HEK293 (cell line): ENCODE results near the gene SESN2.

Experiments
- CTCF ChIA-PET: fragments of 350-600 bp; formaldehyde crosslinking; extraction: SDS; loops from one replicate; lab custom pipeline; 2021; ENCODE audit warnings: antibody characterized with exemption; lab: Yijun Ruan, JAX
- POLR2A ChIA-PET: fragments of 300-600 bp; formaldehyde crosslinking; extraction: SDS; loops from one replicate; lab custom pipeline; 2020; ENCODE audit warnings: antibody characterized with exemption, inconsistent platforms; lab: Yijun Ruan, JAX
- H3K27ac ChIP-seq: fragments of 200-500 bp; sonication (Bioruptor generic); 2 replicates; pipeline ENCODE4 v1.5.1; 2014; ENCODE audit warnings: low read depth, low read length, control low read depth, inconsistent platforms; ENCODE audit errors: extremely low read depth
- H3K36me3 ChIP-seq, 2 experiments: fragments of 200-500 bp in 1 of 2; sonication (Bioruptor generic) in 1 of 2; 1 replicate in 1 of 2; 2 replicates in 1 of 2; pipeline ENCODE4 v1.5.1; 2014 to 2017; ENCODE audit warnings: inconsistent platforms in 2 of 2, low read length in 2 of 2; ENCODE audit not compliant: control insufficient read depth in 2 of 2, insufficient read depth in 1 of 2
- H3K4me1 ChIP-seq: fragments of 200-500 bp; sonication (Bioruptor generic); 2 replicates; pipeline ENCODE4 v1.5.1; 2014; ENCODE audit warnings: mild to moderate bottlenecking, low read length, inconsistent platforms; ENCODE audit not compliant: control insufficient read depth, insufficient read depth
- H3K4me3 ChIP-seq: 2 replicates; pipeline ENCODE4 v1.5.1; 2011; ENCODE audit warnings: low read depth, mild to moderate bottlenecking, control low read depth, low read length, moderate library complexity
- H3K9me3 ChIP-seq: fragments of 200-500 bp; sonication (Bioruptor generic); 2 replicates; pipeline ENCODE4 v1.5.1; 2014; ENCODE audit warnings: low read depth, low read length, inconsistent platforms; ENCODE audit not compliant: control insufficient read depth, insufficient read depth
- BCL11A ChIP-seq: fragments of 450-650 bp; formaldehyde crosslinking; IDR thresholded peaks from 2 replicates; pipeline ENCODE4 v1.5.1; 2016; ENCODE audit warnings: low read depth, missing biosample characterization, missing genetic modification characterization
- KLF1 ChIP-seq: fragments of 450-650 bp; formaldehyde crosslinking; IDR thresholded peaks from 2 replicates; pipeline ENCODE4 v1.5.1; 2016; ENCODE audit warnings: missing biosample characterization, missing genetic modification characterization
- SETDB1 ChIP-seq: IDR thresholded peaks from one replicate; pipeline ENCODE4 v1.6.1; 2017; ENCODE audit warnings: mild to moderate bottlenecking, low read length, moderate library complexity, mixed read lengths; ENCODE audit not compliant: insufficient read length
- SP3 ChIP-seq: fragments of 450-650 bp; formaldehyde crosslinking; IDR thresholded peaks from 2 replicates; pipeline ENCODE4 v1.5.1; 2016; ENCODE audit warnings: missing biosample characterization, missing genetic modification characterization
- YY1 ChIP-seq: fragments of 450-650 bp; formaldehyde crosslinking; IDR thresholded peaks from 2 replicates; pipeline ENCODE4 v1.5.1; 2018; ENCODE audit warnings: missing biosample characterization, missing genetic modification characterization
- ZBTB17 ChIP-seq: fragments of 450-650 bp; formaldehyde crosslinking; IDR thresholded peaks from 2 replicates; pipeline ENCODE4 v1.5.1; 2016; ENCODE audit warnings: missing biosample characterization, missing genetic modification characterization
- ZFP3 ChIP-seq: fragments of 450-650 bp; formaldehyde crosslinking; IDR thresholded peaks from 2 replicates; pipeline ENCODE4 v1.5.1; 2016; ENCODE audit warnings: low read depth, missing biosample characterization, missing genetic modification characterization
- ZIC2 ChIP-seq: fragments of 450-650 bp; formaldehyde crosslinking; IDR thresholded peaks from 2 replicates; pipeline ENCODE4 v1.5.1; 2016; ENCODE audit warnings: missing biosample characterization, missing genetic modification characterization
- ZNF121 ChIP-seq: fragments of 450-650 bp; formaldehyde crosslinking; IDR thresholded peaks from 2 replicates; pipeline ENCODE4 v1.5.1; 2016; ENCODE audit warnings: missing biosample characterization, missing genetic modification characterization
- ZNF132 ChIP-seq: fragments of 450-650 bp; formaldehyde crosslinking; IDR thresholded peaks from 2 replicates; pipeline ENCODE4 v1.5.1; 2017; ENCODE audit warnings: missing biosample characterization, missing genetic modification characterization, borderline replicate concordance
- ZNF175 ChIP-seq: fragments of 450-650 bp; formaldehyde crosslinking; IDR thresholded peaks from 2 replicates; pipeline ENCODE4 v1.5.1; 2016; ENCODE audit warnings: missing biosample characterization, missing genetic modification characterization
- ZNF274 ChIP-seq, 2 experiments: fragments of 200-500 bp in 1 of 2; fragments of 450-650 bp in 1 of 2; sonication (Bioruptor generic) in 1 of 2; formaldehyde crosslinking in 1 of 2; IDR thresholded peaks; 2 replicates each; pipeline versions ENCODE4 v1.5.1 to v1.6.1; 2014 to 2016; ENCODE audit warnings: borderline replicate concordance in 1 of 2, inconsistent platforms in 1 of 2, low read length in 1 of 2, missing biosample characterization in 1 of 2, missing genetic modification characterization in 1 of 2
- ZNF48 ChIP-seq: fragments of 450-650 bp; formaldehyde crosslinking; IDR thresholded peaks from 2 replicates; pipeline ENCODE4 v1.5.1; 2016; ENCODE audit warnings: missing biosample characterization, missing genetic modification characterization
- ZNF521 ChIP-seq: fragments of 450-650 bp; formaldehyde crosslinking; IDR thresholded peaks from 2 replicates; pipeline ENCODE4 v1.5.1; 2017; ENCODE audit warnings: missing biosample characterization, mild to moderate bottlenecking, missing genetic modification characterization
- ZNF555 ChIP-seq: fragments of 450-650 bp; formaldehyde crosslinking; conservative IDR thresholded peaks from 2 replicates; pipeline ENCODE4 v1.5.1; 2017; ENCODE audit warnings: missing biosample characterization, mild to moderate bottlenecking, missing genetic modification characterization, inconsistent platforms
- TF ChIP-seq, protein P1 (sequence below): fragments of 450-650 bp; formaldehyde crosslinking; IDR thresholded peaks from 2 replicates; pipeline ENCODE4 v1.5.1; 2016; ENCODE audit warnings: missing biosample characterization, missing genetic modification characterization
- TF ChIP-seq, protein P2 (sequence below): fragments of 450-650 bp; formaldehyde crosslinking; IDR thresholded peaks from 2 replicates; pipeline ENCODE4 v1.5.1; 2016; ENCODE audit warnings: missing biosample characterization, missing genetic modification characterization
- TF ChIP-seq, protein P3 (sequence below): fragments of 450-650 bp; formaldehyde crosslinking; IDR thresholded peaks from 2 replicates; pipeline ENCODE4 v1.5.1; 2016; ENCODE audit warnings: missing biosample characterization, missing genetic modification characterization, borderline replicate concordance

The SESN2 gene

DNA sequence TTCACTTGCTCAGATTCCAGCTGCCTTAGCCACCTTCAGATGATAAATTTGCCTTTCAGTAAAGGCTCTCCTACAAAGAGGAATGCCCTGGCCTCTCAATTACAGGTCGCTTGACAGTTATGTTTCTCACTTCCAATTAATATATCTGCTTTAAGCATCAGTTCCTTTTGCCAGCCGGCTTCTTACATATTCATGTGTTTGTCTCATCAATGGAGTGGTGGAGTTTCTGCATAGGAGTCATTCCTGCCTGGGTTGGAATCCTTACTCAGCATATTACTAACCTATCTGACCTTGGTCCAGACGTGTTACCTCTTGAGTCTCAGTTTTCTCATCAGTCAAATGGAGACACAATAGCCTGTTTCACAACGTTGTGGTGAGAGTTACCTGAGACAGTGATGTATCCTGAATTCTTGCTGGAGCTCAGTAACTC lies 9.4 kb upstream of the SESN2 start:
- no peaks in the 10 kb centered on the region for H3K9me3 ChIP-seq
- H3K4me1 ChIP-seq: peaks cover 12% of the 10 kb centered on the region; the same call in 1 of the 2 replicates
- CTCF ChIA-PET: interaction anchor here (0.6 to 3.0 kb wide), 13 partner anchors 8 to 1390 kb away, joined by 3 to 42 read pairs (median 9); partner anchors contain the start of gene SESN2
- H3K36me3 ChIP-seq: no peaks in the 10 kb centered on the region
- H3K4me3 ChIP-seq: no peak overlapping the region
- H3K27ac ChIP-seq: peak overlapping the region; percentile 44
- POLR2A ChIA-PET: interaction anchor here (0.6 to 3.2 kb wide), 11 partner anchors 9 to 331 kb away, joined by 3 to 59 read pairs (median 12); partner anchors contain the start of genes ATP5IF1, MED18, PHACTR4 and SESN2
- TF ChIP-seq SETDB1 (peak; percentile 22), ZNF121 (tag by site-specific recombination) (no peak)

DNA sequence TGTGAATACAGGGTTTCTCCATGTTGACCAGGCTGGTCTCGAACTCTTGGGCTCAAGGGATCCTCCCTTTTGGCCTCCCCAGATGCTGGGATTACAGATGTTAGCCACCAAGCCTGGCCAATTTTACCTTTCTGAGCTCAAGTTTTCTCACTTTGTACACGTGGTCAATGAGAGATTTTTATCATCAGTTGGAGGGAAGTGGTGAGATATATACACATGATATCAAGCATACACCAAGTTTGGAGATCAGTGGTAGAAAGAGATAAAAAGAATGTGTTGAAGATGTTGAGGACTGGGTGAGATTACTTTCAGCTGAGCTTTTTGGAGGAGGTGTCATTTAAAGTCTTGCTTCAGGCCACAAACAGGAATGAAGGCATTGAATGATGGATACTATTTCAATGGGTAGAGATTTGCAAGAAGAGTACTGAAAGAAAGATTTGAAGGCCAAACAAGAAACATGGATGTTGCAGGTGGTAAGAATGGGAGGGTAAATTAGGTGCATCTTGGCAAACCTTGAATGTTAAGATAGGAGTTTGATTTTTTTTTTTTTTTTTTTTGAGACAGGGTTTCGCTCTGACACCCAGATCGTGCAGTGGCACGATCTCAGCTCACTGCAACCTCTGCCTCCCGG lies 3.0 kb upstream of the SESN2 start:
- Histone ChIP-seq H3K36me3 (no peaks in the 10 kb centered on the region), H3K4me1 (no peaks in the 10 kb centered on the region), H3K9me3 (no peaks in the 10 kb centered on the region), H3K4me3 (no peak overlapping the region), H3K27ac (no peak overlapping the region)
- ChIA-PET CTCF (interaction anchor here (0.5 to 4.8 kb wide), 3 partner anchors 8 to 216 kb away, joined by 3 to 42 read pairs (median 3); no protein-coding TSS in a partner anchor), POLR2A (no interaction called here)
- peak; percentile 86 for TF ChIP-seq ZBTB17 (tag by site-specific recombination)
- 0 out of 2 replicates have a peak, but pooled peaks have one; percentile 50 for TF ChIP-seq ZFP3
- TF ChIP-seq, protein P1, sequence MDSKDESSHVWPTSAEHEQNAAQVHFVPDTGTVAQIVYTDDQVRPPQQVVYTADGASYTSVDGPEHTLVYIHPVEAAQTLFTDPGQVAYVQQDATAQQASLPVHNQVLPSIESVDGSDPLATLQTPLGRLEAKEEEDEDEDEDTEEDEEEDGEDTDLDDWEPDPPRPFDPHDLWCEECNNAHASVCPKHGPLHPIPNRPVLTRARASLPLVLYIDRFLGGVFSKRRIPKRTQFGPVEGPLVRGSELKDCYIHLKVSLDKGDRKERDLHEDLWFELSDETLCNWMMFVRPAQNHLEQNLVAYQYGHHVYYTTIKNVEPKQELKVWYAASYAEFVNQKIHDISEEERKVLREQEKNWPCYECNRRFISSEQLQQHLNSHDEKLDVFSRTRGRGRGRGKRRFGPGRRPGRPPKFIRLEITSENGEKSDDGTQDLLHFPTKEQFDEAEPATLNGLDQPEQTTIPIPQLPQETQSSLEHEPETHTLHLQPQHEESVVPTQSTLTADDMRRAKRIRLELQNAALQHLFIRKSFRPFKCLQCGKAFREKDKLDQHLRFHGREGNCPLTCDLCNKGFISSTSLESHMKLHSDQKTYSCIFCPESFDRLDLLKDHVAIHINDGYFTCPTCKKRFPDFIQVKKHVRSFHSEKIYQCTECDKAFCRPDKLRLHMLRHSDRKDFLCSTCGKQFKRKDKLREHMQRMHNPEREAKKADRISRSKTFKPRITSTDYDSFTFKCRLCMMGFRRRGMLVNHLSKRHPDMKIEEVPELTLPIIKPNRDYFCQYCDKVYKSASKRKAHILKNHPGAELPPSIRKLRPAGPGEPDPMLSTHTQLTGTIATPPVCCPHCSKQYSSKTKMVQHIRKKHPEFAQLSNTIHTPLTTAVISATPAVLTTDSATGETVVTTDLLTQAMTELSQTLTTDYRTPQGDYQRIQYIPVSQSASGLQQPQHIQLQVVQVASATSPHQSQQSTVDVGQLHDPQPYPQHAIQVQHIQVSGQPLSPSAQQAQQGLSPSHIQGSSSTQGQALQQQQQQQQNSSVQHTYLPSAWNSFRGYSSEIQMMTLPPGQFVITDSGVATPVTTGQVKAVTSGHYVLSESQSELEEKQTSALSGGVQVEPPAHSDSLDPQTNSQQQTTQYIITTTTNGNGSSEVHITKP (tag by site-specific recombination): peak; percentile 54; the same call in 1 of the 2 replicates
- TF ChIP-seq ZNF521 (tag by site-specific recombination): no peak

DNA sequence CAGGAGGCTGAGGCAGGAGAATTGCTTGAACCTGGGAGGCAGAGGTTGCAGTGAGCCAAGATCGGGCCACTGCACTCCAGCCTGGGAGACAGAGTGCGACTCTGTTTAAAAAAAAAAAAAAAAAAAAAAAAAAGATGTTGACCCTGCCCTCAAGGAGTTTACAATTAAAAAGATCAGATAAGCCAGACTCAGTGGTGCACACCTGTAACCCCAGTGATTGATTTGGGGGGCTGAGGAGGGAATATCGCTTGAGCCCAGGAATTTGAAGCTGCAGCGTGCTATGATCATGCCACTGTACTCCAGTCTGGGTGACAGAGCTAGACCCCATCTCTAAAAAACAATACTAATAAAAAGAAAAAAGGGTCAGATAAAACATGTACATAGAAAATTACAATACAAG lies 1.6 kb upstream of the SESN2 start:
- ChIA-PET POLR2A (interaction anchor here (1.4 to 3.9 kb wide), 2 partner anchors 9 to 22 kb away, joined by 8 to 59 read pairs; partner anchors contain the start of gene ATP5IF1), CTCF (interaction anchor here (0.9 to 4.8 kb wide), 2 partner anchors 9 to 16 kb away, joined by 3 to 42 read pairs; no protein-coding TSS in a partner anchor)
- H3K36me3 ChIP-seq: no peaks in the 10 kb centered on the region
- H3K4me3 ChIP-seq: no peak overlapping the region
- no peak overlapping the region for H3K27ac ChIP-seq
- H3K4me1 ChIP-seq: no peaks in the 10 kb centered on the region
- no peaks in the 10 kb centered on the region for H3K9me3 ChIP-seq
- TF ChIP-seq, protein P2, sequence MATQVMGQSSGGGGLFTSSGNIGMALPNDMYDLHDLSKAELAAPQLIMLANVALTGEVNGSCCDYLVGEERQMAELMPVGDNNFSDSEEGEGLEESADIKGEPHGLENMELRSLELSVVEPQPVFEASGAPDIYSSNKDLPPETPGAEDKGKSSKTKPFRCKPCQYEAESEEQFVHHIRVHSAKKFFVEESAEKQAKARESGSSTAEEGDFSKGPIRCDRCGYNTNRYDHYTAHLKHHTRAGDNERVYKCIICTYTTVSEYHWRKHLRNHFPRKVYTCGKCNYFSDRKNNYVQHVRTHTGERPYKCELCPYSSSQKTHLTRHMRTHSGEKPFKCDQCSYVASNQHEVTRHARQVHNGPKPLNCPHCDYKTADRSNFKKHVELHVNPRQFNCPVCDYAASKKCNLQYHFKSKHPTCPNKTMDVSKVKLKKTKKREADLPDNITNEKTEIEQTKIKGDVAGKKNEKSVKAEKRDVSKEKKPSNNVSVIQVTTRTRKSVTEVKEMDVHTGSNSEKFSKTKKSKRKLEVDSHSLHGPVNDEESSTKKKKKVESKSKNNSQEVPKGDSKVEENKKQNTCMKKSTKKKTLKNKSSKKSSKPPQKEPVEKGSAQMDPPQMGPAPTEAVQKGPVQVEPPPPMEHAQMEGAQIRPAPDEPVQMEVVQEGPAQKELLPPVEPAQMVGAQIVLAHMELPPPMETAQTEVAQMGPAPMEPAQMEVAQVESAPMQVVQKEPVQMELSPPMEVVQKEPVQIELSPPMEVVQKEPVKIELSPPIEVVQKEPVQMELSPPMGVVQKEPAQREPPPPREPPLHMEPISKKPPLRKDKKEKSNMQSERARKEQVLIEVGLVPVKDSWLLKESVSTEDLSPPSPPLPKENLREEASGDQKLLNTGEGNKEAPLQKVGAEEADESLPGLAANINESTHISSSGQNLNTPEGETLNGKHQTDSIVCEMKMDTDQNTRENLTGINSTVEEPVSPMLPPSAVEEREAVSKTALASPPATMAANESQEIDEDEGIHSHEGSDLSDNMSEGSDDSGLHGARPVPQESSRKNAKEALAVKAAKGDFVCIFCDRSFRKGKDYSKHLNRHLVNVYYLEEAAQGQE (tag by site-specific recombination): no peak
- TF ChIP-seq ZNF132 (tag by site-specific recombination) (no peak), BCL11A (tag by site-specific recombination) (no peak), ZNF555 (tag by site-specific recombination) (no peak), ZNF175 (tag by site-specific recombination) (no peak), ZNF48 (no peak), SP3 (tag by site-specific recombination) (no peak), ZNF521 (tag by site-specific recombination) (no peak), KLF1 (tag by site-specific recombination) (no peak), YY1 (no peak), ZNF274 (IDR thresholded peaks at IDR 0.05; ENCODE audit: low read length) (no peak), ZNF274 (tag by site-specific recombination; IDR thresholded peaks at IDR 0.05; ENCODE audit: borderline replicate concordance) (no peak), ZIC2 (tag by site-specific recombination) (no peak)
- TF ChIP-seq, protein P3, sequence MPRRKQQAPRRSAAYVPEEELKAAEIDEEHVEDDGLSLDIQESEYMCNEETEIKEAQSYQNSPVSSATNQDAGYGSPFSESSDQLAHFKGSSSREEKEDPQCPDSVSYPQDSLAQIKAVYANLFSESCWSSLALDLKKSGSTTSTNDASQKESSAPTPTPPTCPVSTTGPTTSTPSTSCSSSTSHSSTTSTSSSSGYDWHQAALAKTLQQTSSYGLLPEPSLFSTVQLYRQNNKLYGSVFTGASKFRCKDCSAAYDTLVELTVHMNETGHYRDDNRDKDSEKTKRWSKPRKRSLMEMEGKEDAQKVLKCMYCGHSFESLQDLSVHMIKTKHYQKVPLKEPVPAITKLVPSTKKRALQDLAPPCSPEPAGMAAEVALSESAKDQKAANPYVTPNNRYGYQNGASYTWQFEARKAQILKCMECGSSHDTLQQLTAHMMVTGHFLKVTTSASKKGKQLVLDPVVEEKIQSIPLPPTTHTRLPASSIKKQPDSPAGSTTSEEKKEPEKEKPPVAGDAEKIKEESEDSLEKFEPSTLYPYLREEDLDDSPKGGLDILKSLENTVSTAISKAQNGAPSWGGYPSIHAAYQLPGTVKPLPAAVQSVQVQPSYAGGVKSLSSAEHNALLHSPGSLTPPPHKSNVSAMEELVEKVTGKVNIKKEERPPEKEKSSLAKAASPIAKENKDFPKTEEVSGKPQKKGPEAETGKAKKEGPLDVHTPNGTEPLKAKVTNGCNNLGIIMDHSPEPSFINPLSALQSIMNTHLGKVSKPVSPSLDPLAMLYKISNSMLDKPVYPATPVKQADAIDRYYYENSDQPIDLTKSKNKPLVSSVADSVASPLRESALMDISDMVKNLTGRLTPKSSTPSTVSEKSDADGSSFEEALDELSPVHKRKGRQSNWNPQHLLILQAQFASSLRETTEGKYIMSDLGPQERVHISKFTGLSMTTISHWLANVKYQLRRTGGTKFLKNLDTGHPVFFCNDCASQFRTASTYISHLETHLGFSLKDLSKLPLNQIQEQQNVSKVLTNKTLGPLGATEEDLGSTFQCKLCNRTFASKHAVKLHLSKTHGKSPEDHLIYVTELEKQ (tag by site-specific recombination): no peak
